A549 (cell line): Measurements from ENCODE around the gene VWA8.

ENCODE experiments used
- HDAC2 ChIP-seq: fragments of 200-600 bp; sonication (generic); IDR thresholded peaks from 2 replicates; pipeline ENCODE4 v1.6.1; 2016
- POLR2A ChIP-seq: IDR thresholded peaks from 2 replicates; pipeline ENCODE4 v1.6.1; 2012; ENCODE audit warnings: mild to moderate bottlenecking, low read length

GRCh38 chr13:41995336-41995735 lies 34.4 kb upstream of the VWA8 start:
- TF ChIP-seq HDAC2 (no peak), POLR2A (no peak)
